ENCODE measurements around the gene SYT1. TPM values are rescaled to one million over a fixed set of nuclear protein-coding genes. Genes with fewer than 3 reads are reported as not detected.

Gene SYT1
- total and polyA plus RNA-seq, 7 donors: 2.8 to 20.0 (median 10.6) TPM; not detected in 1

GRCh38 chr12:79288911-79289310 lies 424.3 kb downstream of the SYT1 start:
- no peak for TF ChIP-seq POLR2A (IDR thresholded peaks at IDR 0.05)
- TF ChIP-seq CTCF (IDR thresholded peaks at IDR 0.05): no peak
- TF ChIP-seq POLR2AphosphoS5 (IDR thresholded peaks at IDR 0.05): no peak
- no peak for TF ChIP-seq EP300 (IDR thresholded peaks at IDR 0.05)
- H3K27ac ChIP-seq: no peak overlapping the region
- WGBS, 2 donors: 92 to 94% methylated on average over 3 of the region's 3 CpGs
- intact Hi-C loops (cut with DNase I): no loop called here
- DNase-seq: no peak
- no peak overlapping the region for H3K4me3 ChIP-seq
- no peaks in the 10 kb centered on the region for H3K36me3 ChIP-seq
- no peaks in the 10 kb centered on the region for H3K4me1 ChIP-seq
- H3K27me3 ChIP-seq: no peaks in the 10 kb centered on the region
- H3K9me3 ChIP-seq: no peaks in the 10 kb centered on the region

GRCh38 chr12:79291711-79292110 lies 427.1 kb downstream of the SYT1 start:
- H3K27me3 ChIP-seq: no peaks in the 10 kb centered on the region
- no peak for TF ChIP-seq POLR2AphosphoS5 (IDR thresholded peaks at IDR 0.05)
- 76 to 91% methylated on average over 3 of the region's 3 CpGs for WGBS, 2 donors
- no peak overlapping the region for H3K4me3 ChIP-seq
- no peaks in the 10 kb centered on the region for H3K9me3 ChIP-seq
- DNase-seq: no peak
- no peaks in the 10 kb centered on the region for H3K36me3 ChIP-seq
- no peak overlapping the region for H3K27ac ChIP-seq
- intact Hi-C loops (cut with DNase I): no loop called here
- no peaks in the 10 kb centered on the region for H3K4me1 ChIP-seq

GRCh38 chr12:79294590-79294989 lies 430.0 kb downstream of the SYT1 start:
- no peak for TF ChIP-seq POLR2A (IDR thresholded peaks at IDR 0.05)
- TF ChIP-seq CTCF (IDR thresholded peaks at IDR 0.05): no peak
- no peak for TF ChIP-seq POLR2AphosphoS5 (IDR thresholded peaks at IDR 0.05)
- TF ChIP-seq EP300 (IDR thresholded peaks at IDR 0.05): no peak
- H3K4me1 ChIP-seq: no peaks in the 10 kb centered on the region
- intact Hi-C loops (cut with DNase I): no loop called here

GRCh38 chr12:79295572-79295971 lies 431.0 kb downstream of the SYT1 start:
- no peak overlapping the region for H3K27ac ChIP-seq
- H3K27me3 ChIP-seq: no peaks in the 10 kb centered on the region
- H3K9me3 ChIP-seq: no peaks in the 10 kb centered on the region
- DNase-seq: no peak
- H3K36me3 ChIP-seq: no peaks in the 10 kb centered on the region
- TF ChIP-seq POLR2A (IDR thresholded peaks at IDR 0.05): no peak
- TF ChIP-seq CTCF (IDR thresholded peaks at IDR 0.05): no peak
- TF ChIP-seq EP300 (IDR thresholded peaks at IDR 0.05): no peak
- TF ChIP-seq POLR2AphosphoS5 (IDR thresholded peaks at IDR 0.05): no peak
- intact Hi-C loops (cut with DNase I): no loop called here
- no peaks in the 10 kb centered on the region for H3K4me1 ChIP-seq
- no peak overlapping the region for H3K4me3 ChIP-seq

More at GRCh38 chr12:79294590-79294989, 430.0 kb downstream of the SYT1 start:
- WGBS, 2 donors: 16 to 63% methylated on average over 2 of the region's 2 CpGs
- Histone ChIP-seq H3K4me3 (no peak overlapping the region), H3K27ac (no peak overlapping the region), H3K9me3 (no peaks in the 10 kb centered on the region), H3K36me3 (no peaks in the 10 kb centered on the region), H3K27me3 (no peaks in the 10 kb centered on the region)
- no peak for DNase-seq

- TF ChIP-seq EP300 (IDR thresholded peaks at IDR 0.05): no peak
- TF ChIP-seq CTCF (IDR thresholded peaks at IDR 0.05): no peak
- TF ChIP-seq POLR2A (IDR thresholded peaks at IDR 0.05): no peak
- TF ChIP-seq POLR2AphosphoS5 (IDR thresholded peaks at IDR 0.05): no peak
- Histone ChIP-seq H3K36me3 (no peaks in the 10 kb centered on the region), H3K27me3 (no peaks in the 10 kb centered on the region), H3K27ac (no peak overlapping the region), H3K4me1 (no peaks in the 10 kb centered on the region), H3K4me3 (no peak overlapping the region), H3K9me3 (no peaks in the 10 kb centered on the region)
- no peak for DNase-seq
- 95 to 96% methylated on average over 5 of the region's 5 CpGs for WGBS, 2 donors
- intact Hi-C loops (cut with DNase I): no loop called here
Observed at GRCh38 chr12:79296133-79296532, 431.6 kb downstream of the SYT1 start.

Measured in sigmoid colon (tissue), 7 donors.